ENCODE data around the gene UBR4. TPM values are rescaled to one million over a fixed set of nuclear protein-coding genes. Genes with fewer than 3 reads are reported as not detected.

Gene UBR4
- total and polyA plus RNA-seq, 4 experiments from 2014 or later, result 3.8 to 154 (median 89.6) TPM

DNA sequence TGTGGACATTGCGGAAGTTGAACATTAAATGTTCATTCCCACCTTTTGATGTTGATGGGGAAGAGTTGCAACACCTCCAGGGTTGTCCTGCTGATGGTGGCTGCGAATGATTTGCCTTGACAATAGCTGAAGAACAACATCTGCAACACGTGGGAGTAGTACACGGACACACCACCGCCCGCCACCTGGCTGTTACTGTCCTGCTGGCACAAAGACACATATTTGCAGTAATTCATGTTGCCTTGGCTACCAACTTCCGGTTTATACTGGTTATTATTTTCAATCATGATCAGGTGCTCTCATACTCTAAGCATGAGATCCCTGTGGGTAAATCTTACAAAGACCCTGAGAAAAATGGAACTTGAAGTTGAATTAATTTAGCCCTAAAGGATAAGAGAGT lies 55.2 kb downstream of the UBR4 start:
- no peak for DNase-seq
- Mint-ChIP-seq H3K4me3 (no peak overlapping the region), H3K27me3 (no peaks in the 10 kb centered on the region), H3K4me1 (peaks cover 0 to 5% (median 1%) of the 10 kb centered on the region in 4 donors), H3K36me3 (peaks cover 76 to 93% of the 10 kb centered on the region in 2 donors), H3K27ac (peak overlapping the region in 2 of 7 donors; percentile 29 to 44), H3K9me3 (no peaks in the 10 kb centered on the region)
- H3K9me3 ChIP-seq (ENCODE audit: control insufficient read depth in 1 of 2, low read length in 2 of 2), result no peaks in the 10 kb centered on the region
- intact Hi-C loops (cut with micrococcal nuclease), result no loop called here
- H3K27me3 ChIP-seq (ENCODE audit: insufficient read depth, low read length), result no peaks in the 10 kb centered on the region
- H3K27ac ChIP-seq (ENCODE audit: low read depth, low read length), result no peak overlapping the region
- CTCF ChIA-PET (ENCODE audit: partially characterized antibody), result no interaction called here
- peaks cover 98% of the 10 kb centered on the region for H3K36me3 ChIP-seq (ENCODE audit: insufficient read depth, low read length)
- H3K4me1 ChIP-seq (ENCODE audit: insufficient read depth, low read length), result no peaks in the 10 kb centered on the region
- POLR2A ChIA-PET (ENCODE audit: partially characterized antibody), result no interaction called here
- no peak overlapping the region for H3K4me3 ChIP-seq (ENCODE audit: low read length in 2 of 2)

DNA sequence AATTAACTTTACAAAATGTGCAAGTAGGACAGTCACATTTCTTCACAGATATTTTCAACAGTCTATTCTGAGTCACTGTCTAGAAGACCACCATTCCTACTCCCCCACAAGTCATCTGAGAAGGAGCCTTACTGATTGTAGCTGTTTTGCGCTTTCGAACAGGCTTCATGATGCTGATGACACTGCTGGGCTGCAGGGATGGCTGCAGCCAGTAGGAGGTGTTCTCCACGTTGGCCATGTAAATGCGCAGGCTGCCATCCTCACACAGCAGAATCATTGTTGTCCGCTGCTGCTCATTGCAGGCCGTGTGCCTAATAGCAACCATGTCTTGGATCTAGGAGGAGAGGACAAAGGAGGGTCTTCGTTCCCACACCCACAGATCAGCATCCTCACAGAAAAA lies 56.9 kb downstream of the UBR4 start:
- Histone ChIP-seq H3K27me3 (ENCODE audit: insufficient read depth, low read length) (no peaks in the 10 kb centered on the region), H3K9me3 (ENCODE audit: control insufficient read depth in 1 of 2, low read length in 2 of 2) (no peaks in the 10 kb centered on the region), H3K4me1 (ENCODE audit: insufficient read depth, low read length) (no peaks in the 10 kb centered on the region), H3K27ac (ENCODE audit: low read depth, low read length) (no peak overlapping the region), H3K4me3 (ENCODE audit: low read length in 2 of 2) (no peak overlapping the region), H3K36me3 (ENCODE audit: insufficient read depth, low read length) (peaks cover 100% of the 10 kb centered on the region)
- ChIA-PET CTCF (ENCODE audit: partially characterized antibody) (interaction anchor here (0.7 to 1.5 kb wide), 2 partner anchors 13 to 507 kb away, joined by 3 read pairs; no protein-coding TSS in a partner anchor), POLR2A (ENCODE audit: partially characterized antibody) (no interaction called here)
- intact Hi-C loops (cut with micrococcal nuclease), result no loop called here
- peaks cover 87 to 100% of the 10 kb centered on the region in 2 donors for H3K36me3 Mint-ChIP-seq
- H3K4me1 Mint-ChIP-seq, result peaks cover 0 to 5% (median 1%) of the 10 kb centered on the region in 4 donors
- no peak overlapping the region for H3K4me3 Mint-ChIP-seq
- DNase-seq, result no peak
- H3K27ac Mint-ChIP-seq, result no peak overlapping the region
- no peaks in the 10 kb centered on the region for H3K27me3 Mint-ChIP-seq
- H3K9me3 Mint-ChIP-seq, result no peaks in the 10 kb centered on the region

DNA sequence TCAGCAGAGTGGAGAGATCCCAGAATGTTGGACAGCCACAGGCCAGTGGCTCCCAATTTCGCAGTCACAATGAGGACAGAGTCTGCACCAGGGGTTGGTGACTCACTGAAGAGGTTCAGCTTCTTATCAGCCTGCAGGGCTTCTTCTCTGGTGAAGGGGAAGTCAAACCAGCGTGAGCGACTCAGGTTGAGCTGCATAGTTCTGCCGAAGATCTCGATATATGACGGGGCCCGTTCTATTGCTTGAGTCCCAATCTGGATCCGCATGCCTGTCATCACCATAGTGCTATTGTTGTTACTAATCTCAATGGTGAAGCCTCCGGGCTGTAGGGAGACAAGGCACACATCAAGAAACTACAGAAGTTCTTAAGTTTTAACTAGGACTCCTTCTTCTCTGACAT lies 58.5 kb downstream of the UBR4 start:
- CTCF ChIA-PET (ENCODE audit: partially characterized antibody), result no interaction called here
- intact Hi-C loops (cut with micrococcal nuclease), result no loop called here
- Histone ChIP-seq H3K27ac (ENCODE audit: low read depth, low read length) (no peak overlapping the region), H3K36me3 (ENCODE audit: insufficient read depth, low read length) (peaks cover 99% of the 10 kb centered on the region), H3K4me1 (ENCODE audit: insufficient read depth, low read length) (no peaks in the 10 kb centered on the region), H3K4me3 (ENCODE audit: low read length in 2 of 2) (no peak overlapping the region), H3K9me3 (ENCODE audit: control insufficient read depth in 1 of 2, low read length in 2 of 2) (no peaks in the 10 kb centered on the region), H3K27me3 (ENCODE audit: insufficient read depth, low read length) (no peaks in the 10 kb centered on the region)
- H3K4me1 Mint-ChIP-seq, result peaks cover 0 to 2% (median under 1%) of the 10 kb centered on the region in 4 donors
- POLR2A ChIA-PET (ENCODE audit: partially characterized antibody), result no interaction called here
- no peak overlapping the region for H3K4me3 Mint-ChIP-seq
- no peaks in the 10 kb centered on the region for H3K27me3 Mint-ChIP-seq
- H3K9me3 Mint-ChIP-seq, result no peaks in the 10 kb centered on the region
- peak overlapping the region in 1 of 7 donors; percentile 29 for H3K27ac Mint-ChIP-seq
- no peak for DNase-seq
- peaks cover 91 to 100% of the 10 kb centered on the region in 2 donors for H3K36me3 Mint-ChIP-seq

DNA sequence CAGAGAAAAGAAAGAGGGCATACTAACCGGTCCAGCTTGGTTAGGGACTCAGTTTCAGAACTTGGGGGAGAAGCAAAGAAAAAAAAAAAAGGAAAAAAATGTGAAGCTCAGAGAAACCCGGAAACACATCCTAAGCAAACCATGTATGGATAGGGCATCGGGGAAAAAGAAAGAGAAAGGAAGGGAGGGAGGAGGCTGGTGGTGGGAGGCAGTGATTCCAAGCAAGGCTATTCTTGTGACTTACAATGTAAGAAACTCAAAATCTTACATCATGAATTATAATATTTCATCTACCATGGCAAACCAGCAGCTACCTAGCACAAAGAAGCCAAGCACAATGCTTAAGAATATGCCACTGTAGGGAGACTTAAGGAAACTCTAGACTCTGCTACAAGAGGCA lies 60.3 kb downstream of the UBR4 start:
- H3K36me3 Mint-ChIP-seq, result peaks cover 92 to 100% of the 10 kb centered on the region in 2 donors

DNA sequence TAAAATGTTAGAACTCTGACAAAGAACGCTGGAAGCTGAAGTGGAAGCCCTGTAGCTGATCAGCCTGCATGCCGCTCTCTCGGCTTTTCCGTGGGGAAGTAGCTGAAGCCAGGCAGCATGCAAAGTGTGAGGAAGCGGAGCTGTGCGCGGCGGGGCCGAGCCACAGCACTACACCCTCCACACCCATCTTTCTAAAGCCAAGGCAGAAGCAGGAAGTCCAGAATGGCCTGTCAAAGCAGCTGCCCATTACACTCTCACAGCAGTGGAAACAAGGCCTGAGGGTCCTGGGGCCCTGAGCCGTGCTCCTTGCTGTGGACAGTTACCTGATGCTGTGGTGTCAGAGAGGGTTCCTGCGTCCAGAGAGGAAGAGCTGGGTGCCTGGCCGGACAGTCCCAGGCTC lies 69.6 kb downstream of the UBR4 start:
- Mint-ChIP-seq H3K4me1 (peaks cover 0 to 4% (median under 1%) of the 10 kb centered on the region in 4 donors), H3K27ac (peak overlapping the region in 1 of 7 donors; percentile 12), H3K9me3 (peaks cover 0 to 2% (median 0%) of the 10 kb centered on the region in 8 donors), H3K36me3 (peaks cover 74 to 93% of the 10 kb centered on the region in 2 donors), H3K27me3 (no peaks in the 10 kb centered on the region), H3K4me3 (no peak overlapping the region)
- intact Hi-C loops (cut with micrococcal nuclease), result no loop called here
- H3K9me3 ChIP-seq (ENCODE audit: control insufficient read depth in 1 of 2, low read length in 2 of 2), result no peaks in the 10 kb centered on the region
- H3K27me3 ChIP-seq (ENCODE audit: insufficient read depth, low read length), result no peaks in the 10 kb centered on the region
- H3K27ac ChIP-seq (ENCODE audit: low read depth, low read length), result no peak overlapping the region
- no peak for DNase-seq
- ChIA-PET POLR2A (ENCODE audit: partially characterized antibody) (no interaction called here), CTCF (ENCODE audit: partially characterized antibody) (interaction anchor here (1.0 kb wide), 1 partner anchor 9 kb away, joined by 4 read pairs; no protein-coding TSS in a partner anchor)
- peaks cover 88% of the 10 kb centered on the region for H3K36me3 ChIP-seq (ENCODE audit: insufficient read depth, low read length)
- H3K4me1 ChIP-seq (ENCODE audit: insufficient read depth, low read length), result no peaks in the 10 kb centered on the region
- no peak overlapping the region for H3K4me3 ChIP-seq (ENCODE audit: low read length in 2 of 2)

More for the DNA sequence above, 60.3 kb downstream of the UBR4 start:
- Histone ChIP-seq H3K36me3 (ENCODE audit: insufficient read depth, low read length) (peaks cover 99% of the 10 kb centered on the region), H3K4me1 (ENCODE audit: insufficient read depth, low read length) (no peaks in the 10 kb centered on the region), H3K9me3 (ENCODE audit: control insufficient read depth in 1 of 2, low read length in 2 of 2) (no peaks in the 10 kb centered on the region), H3K27ac (ENCODE audit: low read depth, low read length) (no peak overlapping the region), H3K4me3 (ENCODE audit: low read length in 2 of 2) (no peak overlapping the region), H3K27me3 (ENCODE audit: insufficient read depth, low read length) (no peaks in the 10 kb centered on the region)
- POLR2A ChIA-PET (ENCODE audit: partially characterized antibody), result no interaction called here
- no peaks in the 10 kb centered on the region for H3K27me3 Mint-ChIP-seq
- no peak overlapping the region for H3K4me3 Mint-ChIP-seq
- no peaks in the 10 kb centered on the region for H3K4me1 Mint-ChIP-seq
- intact Hi-C loops (cut with micrococcal nuclease), result no loop called here
- no peaks in the 10 kb centered on the region for H3K9me3 Mint-ChIP-seq
- no peak for DNase-seq
- CTCF ChIA-PET (ENCODE audit: partially characterized antibody), result interaction anchor here (0.8 to 1.5 kb wide), 2 partner anchors 10 to 30 kb away, joined by 3 to 4 read pairs; no protein-coding TSS in a partner anchor
- H3K27ac Mint-ChIP-seq, result peak overlapping the region in 3 of 7 donors; percentile 15 to 64 (median 32)

DNA sequence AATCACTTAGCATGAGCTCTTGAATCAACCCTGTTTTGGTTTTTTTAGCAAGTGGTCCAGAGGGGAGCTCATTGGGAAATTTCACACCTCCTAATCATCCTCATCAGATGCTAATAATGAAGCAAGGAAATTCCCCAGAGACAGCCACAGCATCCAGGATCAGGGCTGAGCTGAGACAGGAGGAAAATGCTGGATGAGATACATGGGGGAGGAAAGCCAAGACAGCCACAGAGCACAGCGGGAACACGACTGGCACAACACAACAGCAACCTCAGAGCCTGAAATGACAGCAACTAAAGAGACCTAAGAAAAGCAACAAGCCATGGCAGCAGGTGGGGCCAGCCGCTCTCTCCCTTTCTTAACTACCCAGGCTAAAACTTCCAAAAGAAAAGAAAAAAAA lies 70.4 kb downstream of the UBR4 start:
- H3K36me3 ChIP-seq (ENCODE audit: insufficient read depth, low read length), result peaks cover 87% of the 10 kb centered on the region
- no peak overlapping the region for H3K27ac ChIP-seq (ENCODE audit: low read depth, low read length)
- no peak overlapping the region for H3K4me3 ChIP-seq (ENCODE audit: low read length in 2 of 2)
- POLR2A ChIA-PET (ENCODE audit: partially characterized antibody), result interaction anchor here (1.4 kb wide), 1 partner anchor 10 kb away, joined by 3 read pairs; no protein-coding TSS in a partner anchor
- Mint-ChIP-seq H3K4me3 (no peak overlapping the region), H3K27ac (peak overlapping the region in 2 of 7 donors; percentile 30 to 62), H3K36me3 (peaks cover 76 to 93% of the 10 kb centered on the region in 2 donors), H3K27me3 (no peaks in the 10 kb centered on the region), H3K4me1 (peaks cover 0 to 8% (median under 1%) of the 10 kb centered on the region in 4 donors), H3K9me3 (peaks cover 0 to 2% (median 0%) of the 10 kb centered on the region in 8 donors)
- intact Hi-C loops (cut with micrococcal nuclease), result no loop called here
- CTCF ChIA-PET (ENCODE audit: partially characterized antibody), result interaction anchor here (1.0 to 1.6 kb wide), 3 partner anchors 10 to 231 kb away, joined by 4 read pairs; no protein-coding TSS in a partner anchor
- DNase-seq, result no peak
- H3K9me3 ChIP-seq (ENCODE audit: control insufficient read depth in 1 of 2, low read length in 2 of 2), result no peaks in the 10 kb centered on the region
- H3K4me1 ChIP-seq (ENCODE audit: insufficient read depth, low read length), result no peaks in the 10 kb centered on the region
- H3K27me3 ChIP-seq (ENCODE audit: insufficient read depth, low read length), result no peaks in the 10 kb centered on the region

DNA sequence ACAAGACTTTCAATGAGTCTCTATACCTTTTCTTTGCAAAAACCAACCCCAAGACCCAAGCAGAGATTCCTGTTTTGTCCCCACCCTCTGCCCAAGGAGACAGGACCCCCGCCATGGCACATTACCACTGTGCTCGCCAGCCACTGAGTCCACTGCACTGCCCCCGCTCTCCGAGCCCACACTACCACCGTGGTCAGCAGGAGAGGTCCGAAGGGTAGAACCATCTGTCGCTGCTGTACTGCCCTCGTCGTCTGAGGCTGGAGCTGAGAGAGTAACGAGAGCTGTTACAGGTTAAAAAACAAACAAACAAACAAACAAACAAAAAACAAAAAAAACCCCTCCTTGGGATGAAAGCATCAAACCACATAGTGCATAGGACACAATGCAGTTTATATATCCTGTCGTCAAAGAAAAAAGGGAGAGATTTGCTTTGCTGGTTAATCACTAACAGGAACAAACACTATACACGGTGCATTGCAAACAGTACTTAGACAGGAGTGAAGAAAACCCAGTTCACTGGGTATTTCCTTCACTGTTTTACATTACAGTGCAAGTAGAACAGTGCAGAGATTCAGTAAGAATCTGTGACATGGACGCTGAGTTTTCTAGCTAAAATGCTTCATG lies 71.0 kb downstream of the UBR4 start:
- H3K4me1 Mint-ChIP-seq, result peaks cover 0 to 8% (median under 1%) of the 10 kb centered on the region in 4 donors
- intact Hi-C loops (cut with micrococcal nuclease), result no loop called here
- Histone ChIP-seq H3K4me1 (ENCODE audit: insufficient read depth, low read length) (no peaks in the 10 kb centered on the region), H3K27ac (ENCODE audit: low read depth, low read length) (no peak overlapping the region), H3K9me3 (ENCODE audit: control insufficient read depth in 1 of 2, low read length in 2 of 2) (no peaks in the 10 kb centered on the region), H3K36me3 (ENCODE audit: insufficient read depth, low read length) (peaks cover 82% of the 10 kb centered on the region), H3K4me3 (ENCODE audit: low read length in 2 of 2) (no peak overlapping the region), H3K27me3 (ENCODE audit: insufficient read depth, low read length) (no peaks in the 10 kb centered on the region)
- ChIA-PET POLR2A (ENCODE audit: partially characterized antibody) (interaction anchor here (1.4 kb wide), 1 partner anchor 9 kb away, joined by 3 read pairs; no protein-coding TSS in a partner anchor), CTCF (ENCODE audit: partially characterized antibody) (interaction anchor here (1.0 to 1.6 kb wide), 2 partner anchors 27 to 230 kb away, joined by 4 read pairs; no protein-coding TSS in a partner anchor)
- no peak overlapping the region for H3K4me3 Mint-ChIP-seq
- H3K27ac Mint-ChIP-seq, result peak overlapping the region in 2 of 7 donors; percentile 30 to 49
- DNase-seq, result no peak
- peaks cover 0 to 4% (median 0%) of the 10 kb centered on the region in 8 donors for H3K9me3 Mint-ChIP-seq
- H3K27me3 Mint-ChIP-seq, result no peaks in the 10 kb centered on the region
- peaks cover 77 to 92% of the 10 kb centered on the region in 2 donors for H3K36me3 Mint-ChIP-seq

All from CD4-positive, alpha-beta memory T cell (primary cell).